PC-9 (cell line): Measurements from ENCODE around the gene BPIFB3. TPM values are rescaled to one million over a fixed set of nuclear protein-coding genes. Genes with fewer than 3 reads are reported as not detected.

ENCODE experiments used
- BruUV-seq: library from RNA; stranded (reverse); fragments of 400-500 nt; replicated peaks from 2 replicates; lab custom pipeline; 2021; lab: Mats Ljungman, UMichigan
- CTCF ChIA-PET: fragments of 300-600 bp; sonication (Branson Sonifier 250); formaldehyde crosslinking; loops from one replicate; lab custom pipeline; 2022; ENCODE audit warnings: antibody characterized with exemption; lab: Charles Lee
- POLR2A ChIA-PET: fragments of 300-600 bp; sonication (Branson Sonifier 250); formaldehyde crosslinking; loops from one replicate; lab custom pipeline; 2022; ENCODE audit warnings: antibody characterized with exemption; ENCODE audit not compliant: unreplicated experiment; lab: Charles Lee
- DNase-seq, 2 experiments: peaks; one replicate each; pipeline versions ENCODE4 v3.0.0 to v3.0.0-alpha.2; 2015 to 2022; ENCODE audit warnings: mixed read lengths in 1 of 2
- H2AFZ ChIP-seq: fragments of 200-600 bp; sonication (generic); 2 replicates; pipeline ENCODE4 v1.8.1; 2017; ENCODE audit warnings: antibody characterized with exemption
- H3F3A ChIP-seq: fragments of 200-600 bp; sonication (generic); 2 replicates; pipeline ENCODE4 v1.8.1; 2017; ENCODE audit warnings: antibody characterized with exemption, mild to moderate bottlenecking, low read depth; ENCODE audit not compliant: insufficient read depth
- H3K27ac ChIP-seq: fragments of 200-600 bp; sonication (generic); 2 replicates; pipeline ENCODE4 v1.6.1; 2016; ENCODE audit warnings: mixed run types
- H3K27me3 ChIP-seq: fragments of 200-600 bp; sonication (generic); 2 replicates; pipeline ENCODE4 v1.6.1; 2016; ENCODE audit warnings: low read depth, mixed run types; ENCODE audit not compliant: insufficient read depth
- H3K36me3 ChIP-seq: fragments of 200-600 bp; sonication (generic); 2 replicates; pipeline ENCODE4 v1.6.1; 2016; ENCODE audit warnings: low read depth, mixed run types
- H3K4me1 ChIP-seq: fragments of 200-600 bp; sonication (generic); replicated peaks from 2 replicates; pipeline ENCODE4 v1.6.1; 2016; ENCODE audit warnings: mixed run types; ENCODE audit not compliant: insufficient read depth
- H3K4me2 ChIP-seq: fragments of 200-600 bp; sonication (generic); 2 replicates; pipeline ENCODE4 v1.6.1; 2017; ENCODE audit warnings: mixed run types
- H3K4me3 ChIP-seq: fragments of 200-600 bp; sonication (generic); 2 replicates; pipeline ENCODE4 v1.6.1; 2016; ENCODE audit warnings: mixed run types
- H3K79me2 ChIP-seq: fragments of 200-600 bp; sonication (generic); 2 replicates; pipeline ENCODE4 v1.6.1; 2017; ENCODE audit warnings: low read depth, mixed run types
- H3K9me2 ChIP-seq: fragments of 200-600 bp; sonication (generic); 2 replicates; pipeline ENCODE4 v1.8.1; 2017; ENCODE audit warnings: mild to moderate bottlenecking; ENCODE audit not compliant: insufficient read depth
- H3K9me3 ChIP-seq: fragments of 200-600 bp; sonication (generic); 2 replicates; pipeline ENCODE4 v1.8.1; 2016; ENCODE audit warnings: low read depth; ENCODE audit not compliant: insufficient read depth
- H4K20me1 ChIP-seq: fragments of 200-600 bp; sonication (generic); 2 replicates; pipeline ENCODE4 v1.8.1; 2017; ENCODE audit not compliant: insufficient read depth
- EZH2 ChIP-seq: fragments of 200-600 bp; sonication (generic); IDR thresholded peaks from 2 replicates; pipeline ENCODE4 v1.8.0; 2017; ENCODE audit warnings: antibody characterized with exemption, low read depth
- intact Hi-C: fragments of 100-400 bp; cut with micrococcal nuclease; formaldehyde crosslinking; loops from one replicate; pipeline ENCODE4 v1.10.0; 2022; ENCODE audit not compliant: unreplicated experiment
- total RNA-seq: library from RNA; stranded (reverse); gene quantifications from 2 replicates; pipeline ENCODE4 v1.2.3, GENCODE V29; 2021
- TF ChIP-seq, protein P1 (sequence below): fragments of 200-600 bp; sonication (generic); conservative IDR thresholded peaks from 2 replicates; pipeline ENCODE4 v1.6.1; 2017; ENCODE audit warnings: mixed run types, antibody characterized with exemption, mild to moderate bottlenecking, moderate library complexity

BPIFB3 gene
- total RNA-seq, 1 experiment from 2014 or later: not detected

DNA sequence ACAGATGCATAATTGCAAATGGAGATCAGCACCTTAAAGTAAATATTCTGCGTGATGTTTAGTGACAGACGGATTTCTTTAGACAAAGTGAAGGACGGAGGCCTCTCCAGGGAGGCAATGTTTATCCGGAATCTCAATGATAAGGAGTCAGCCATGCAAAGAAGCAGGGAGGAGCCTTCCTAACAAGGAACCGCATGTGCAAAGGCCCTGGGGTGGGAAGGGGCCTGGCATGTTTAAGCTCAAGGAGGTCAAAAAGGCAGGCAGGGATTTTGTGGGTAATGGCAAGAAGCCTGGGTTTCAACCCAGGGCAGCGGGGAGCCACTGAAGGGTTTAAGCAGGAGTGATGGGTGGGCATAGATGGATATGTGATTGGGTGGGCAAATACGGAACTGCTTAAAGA is 678 bp downstream of the BPIFB3 start:
- Histone ChIP-seq H3F3A (no peaks in the 10 kb centered on the region), H3K4me1 (no peaks in the 10 kb centered on the region), H3K9me3 (no peaks in the 10 kb centered on the region), H4K20me1 (no peaks in the 10 kb centered on the region), H3K9me2 (no peaks in the 10 kb centered on the region), H3K4me3 (no peak overlapping the region), H3K4me2 (no peak overlapping the region), H3K27me3 (peaks cover 72% of the 10 kb centered on the region), H3K36me3 (no peaks in the 10 kb centered on the region), H3K27ac (no peak overlapping the region), H2AFZ (no peak overlapping the region), H3K79me2 (no peaks in the 10 kb centered on the region)
- DNase-seq: no peak
- TF ChIP-seq, protein P1, sequence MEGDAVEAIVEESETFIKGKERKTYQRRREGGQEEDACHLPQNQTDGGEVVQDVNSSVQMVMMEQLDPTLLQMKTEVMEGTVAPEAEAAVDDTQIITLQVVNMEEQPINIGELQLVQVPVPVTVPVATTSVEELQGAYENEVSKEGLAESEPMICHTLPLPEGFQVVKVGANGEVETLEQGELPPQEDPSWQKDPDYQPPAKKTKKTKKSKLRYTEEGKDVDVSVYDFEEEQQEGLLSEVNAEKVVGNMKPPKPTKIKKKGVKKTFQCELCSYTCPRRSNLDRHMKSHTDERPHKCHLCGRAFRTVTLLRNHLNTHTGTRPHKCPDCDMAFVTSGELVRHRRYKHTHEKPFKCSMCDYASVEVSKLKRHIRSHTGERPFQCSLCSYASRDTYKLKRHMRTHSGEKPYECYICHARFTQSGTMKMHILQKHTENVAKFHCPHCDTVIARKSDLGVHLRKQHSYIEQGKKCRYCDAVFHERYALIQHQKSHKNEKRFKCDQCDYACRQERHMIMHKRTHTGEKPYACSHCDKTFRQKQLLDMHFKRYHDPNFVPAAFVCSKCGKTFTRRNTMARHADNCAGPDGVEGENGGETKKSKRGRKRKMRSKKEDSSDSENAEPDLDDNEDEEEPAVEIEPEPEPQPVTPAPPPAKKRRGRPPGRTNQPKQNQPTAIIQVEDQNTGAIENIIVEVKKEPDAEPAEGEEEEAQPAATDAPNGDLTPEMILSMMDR: no peak
- TF ChIP-seq EZH2: no peak
- CTCF ChIA-PET: no interaction called here
- POLR2A ChIA-PET: no interaction called here
- BruUV-seq: no TSS peak
- intact Hi-C loops: no loop called here

DNA sequence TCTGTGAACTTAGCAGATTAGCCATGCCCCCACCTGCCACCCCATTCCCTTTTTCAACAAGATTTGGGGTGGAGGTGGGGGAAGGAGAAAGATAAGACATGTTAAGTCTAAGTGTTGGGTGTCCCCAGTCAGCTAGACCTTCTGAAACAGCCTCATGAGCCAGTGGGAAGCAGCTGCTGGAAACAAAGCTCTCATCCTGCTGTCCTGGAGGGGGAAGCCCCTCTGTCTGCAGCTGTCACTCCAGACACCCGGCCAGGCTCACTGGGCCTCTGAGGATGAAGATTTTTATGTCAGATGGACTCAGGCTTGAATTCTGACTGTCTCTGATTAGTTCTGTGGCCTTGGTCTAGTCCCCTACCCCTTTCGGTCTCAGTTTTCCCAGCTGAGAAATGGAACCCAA is 1.1 kb downstream of the BPIFB3 start:
- Histone ChIP-seq H2AFZ (no peak overlapping the region), H3K4me3 (no peak overlapping the region), H3F3A (no peaks in the 10 kb centered on the region), H4K20me1 (no peaks in the 10 kb centered on the region), H3K9me3 (no peaks in the 10 kb centered on the region), H3K79me2 (no peaks in the 10 kb centered on the region), H3K27ac (no peak overlapping the region), H3K27me3 (peaks cover 76% of the 10 kb centered on the region), H3K4me2 (no peak overlapping the region), H3K36me3 (no peaks in the 10 kb centered on the region), H3K4me1 (no peaks in the 10 kb centered on the region), H3K9me2 (no peaks in the 10 kb centered on the region)
- TF ChIP-seq EZH2: no peak
- TF ChIP-seq, protein P1: no peak
- DNase-seq: no peak
- no TSS peak for BruUV-seq
- intact Hi-C loops: no loop called here
- ChIA-PET POLR2A (no interaction called here), CTCF (no interaction called here)

DNA sequence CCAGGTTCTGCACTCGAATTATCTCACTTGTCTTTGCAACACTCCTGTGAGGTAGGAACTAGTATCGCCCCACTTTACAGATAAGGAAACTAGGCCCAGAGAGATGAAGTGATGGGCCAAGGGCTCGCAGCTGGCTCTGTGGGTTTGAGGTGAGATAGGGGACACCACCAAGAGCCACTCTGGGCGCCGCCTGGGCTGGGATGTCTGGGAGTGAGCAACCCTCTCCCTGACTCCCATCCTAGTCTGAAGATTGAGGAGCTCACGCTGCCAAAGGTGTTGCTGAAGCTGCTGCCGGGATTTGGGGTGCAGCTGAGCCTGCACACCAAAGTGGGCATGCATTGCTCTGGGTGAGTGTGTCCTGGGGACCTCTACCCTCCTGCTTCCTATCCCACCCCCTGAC is 5.4 kb downstream of the BPIFB3 start:
- no peak overlapping the region for H3K4me3 ChIP-seq
- no peaks in the 10 kb centered on the region for H3F3A ChIP-seq
- H3K79me2 ChIP-seq: no peaks in the 10 kb centered on the region
- H3K9me2 ChIP-seq: no peaks in the 10 kb centered on the region
- H3K36me3 ChIP-seq: no peaks in the 10 kb centered on the region
- H3K4me2 ChIP-seq: no peak overlapping the region
- H3K4me1 ChIP-seq: no peaks in the 10 kb centered on the region
- BruUV-seq: no TSS peak
- no peak for TF ChIP-seq EZH2
- TF ChIP-seq, protein P1: no peak
- H3K9me3 ChIP-seq: no peaks in the 10 kb centered on the region
- intact Hi-C loops: no loop called here
- no peak for DNase-seq
- no peak overlapping the region for H3K27ac ChIP-seq
- H2AFZ ChIP-seq: no peak overlapping the region
- H3K27me3 ChIP-seq: peaks cover 94% of the 10 kb centered on the region
- ChIA-PET CTCF (no interaction called here), POLR2A (no interaction called here)
- H4K20me1 ChIP-seq: no peaks in the 10 kb centered on the region
